ENCODE data around the gene ANXA9.

GRCh38 chr1:150976879-150977694, 5.0 kb upstream of the ANXA9 start:
- no peak for TF ChIP-seq EZH2 (IDR thresholded peaks at IDR 0.05; ENCODE audit: low read length)
- TF ChIP-seq, protein P1, sequence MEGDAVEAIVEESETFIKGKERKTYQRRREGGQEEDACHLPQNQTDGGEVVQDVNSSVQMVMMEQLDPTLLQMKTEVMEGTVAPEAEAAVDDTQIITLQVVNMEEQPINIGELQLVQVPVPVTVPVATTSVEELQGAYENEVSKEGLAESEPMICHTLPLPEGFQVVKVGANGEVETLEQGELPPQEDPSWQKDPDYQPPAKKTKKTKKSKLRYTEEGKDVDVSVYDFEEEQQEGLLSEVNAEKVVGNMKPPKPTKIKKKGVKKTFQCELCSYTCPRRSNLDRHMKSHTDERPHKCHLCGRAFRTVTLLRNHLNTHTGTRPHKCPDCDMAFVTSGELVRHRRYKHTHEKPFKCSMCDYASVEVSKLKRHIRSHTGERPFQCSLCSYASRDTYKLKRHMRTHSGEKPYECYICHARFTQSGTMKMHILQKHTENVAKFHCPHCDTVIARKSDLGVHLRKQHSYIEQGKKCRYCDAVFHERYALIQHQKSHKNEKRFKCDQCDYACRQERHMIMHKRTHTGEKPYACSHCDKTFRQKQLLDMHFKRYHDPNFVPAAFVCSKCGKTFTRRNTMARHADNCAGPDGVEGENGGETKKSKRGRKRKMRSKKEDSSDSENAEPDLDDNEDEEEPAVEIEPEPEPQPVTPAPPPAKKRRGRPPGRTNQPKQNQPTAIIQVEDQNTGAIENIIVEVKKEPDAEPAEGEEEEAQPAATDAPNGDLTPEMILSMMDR (optimal IDR thresholded peaks at IDR 0.05 in 1 of 3, IDR thresholded peaks at IDR 0.05 in 1 of 3, conservative IDR thresholded peaks at IDR 0.05 in 1 of 3; ENCODE audit: extremely low read depth in 1 of 3, insufficient read depth in 2 of 3, low read length in 3 of 3): no peak

All from keratinocyte (primary cell).